Neural progenitor cell (in vitro differentiated cells): ENCODE measurements around the gene MTMR12.

ENCODE experiments used
- EZH2 ChIP-seq: fragments of 200-600 bp; sonication (generic); IDR thresholded peaks from 2 replicates; pipeline ENCODE4 v1.6.1; 2017; ENCODE audit warnings: antibody characterized with exemption, mild to moderate bottlenecking, moderate library complexity
- TF ChIP-seq, protein P1 (sequence below): fragments of 200-600 bp; sonication (generic); IDR thresholded peaks from 2 replicates; pipeline ENCODE4 v1.5.1; 2017; ENCODE audit warnings: antibody characterized with exemption, mild to moderate bottlenecking

DNA sequence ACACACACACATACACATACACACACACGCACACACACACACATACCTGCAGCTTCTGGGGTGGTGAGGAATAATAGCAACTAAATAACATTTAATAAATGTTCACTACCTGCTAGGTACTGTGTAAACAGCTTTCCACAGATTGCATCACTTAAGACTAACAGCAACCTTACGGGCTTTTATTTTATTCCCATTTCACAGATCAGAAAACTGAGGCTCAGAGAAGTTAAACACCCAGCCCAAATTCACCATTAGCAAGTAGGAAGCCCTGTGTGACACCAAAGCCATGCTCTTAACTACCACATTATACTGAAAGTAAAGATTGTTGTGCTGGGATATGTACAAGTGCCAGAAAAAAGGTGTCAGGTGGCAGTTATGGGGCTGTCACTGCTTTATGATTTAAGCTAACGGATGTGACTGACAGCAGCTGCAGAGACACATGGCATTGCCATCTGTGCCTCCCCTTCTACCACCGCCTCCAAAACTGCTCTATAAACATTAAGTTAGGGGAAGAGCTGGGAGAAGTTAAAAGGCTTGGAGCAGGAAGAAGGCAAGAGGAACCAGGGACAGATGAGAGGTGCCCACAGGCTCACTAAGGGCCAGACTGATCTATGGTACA is 13.6 kb downstream of the MTMR12 start:
- TF ChIP-seq, protein P1, sequence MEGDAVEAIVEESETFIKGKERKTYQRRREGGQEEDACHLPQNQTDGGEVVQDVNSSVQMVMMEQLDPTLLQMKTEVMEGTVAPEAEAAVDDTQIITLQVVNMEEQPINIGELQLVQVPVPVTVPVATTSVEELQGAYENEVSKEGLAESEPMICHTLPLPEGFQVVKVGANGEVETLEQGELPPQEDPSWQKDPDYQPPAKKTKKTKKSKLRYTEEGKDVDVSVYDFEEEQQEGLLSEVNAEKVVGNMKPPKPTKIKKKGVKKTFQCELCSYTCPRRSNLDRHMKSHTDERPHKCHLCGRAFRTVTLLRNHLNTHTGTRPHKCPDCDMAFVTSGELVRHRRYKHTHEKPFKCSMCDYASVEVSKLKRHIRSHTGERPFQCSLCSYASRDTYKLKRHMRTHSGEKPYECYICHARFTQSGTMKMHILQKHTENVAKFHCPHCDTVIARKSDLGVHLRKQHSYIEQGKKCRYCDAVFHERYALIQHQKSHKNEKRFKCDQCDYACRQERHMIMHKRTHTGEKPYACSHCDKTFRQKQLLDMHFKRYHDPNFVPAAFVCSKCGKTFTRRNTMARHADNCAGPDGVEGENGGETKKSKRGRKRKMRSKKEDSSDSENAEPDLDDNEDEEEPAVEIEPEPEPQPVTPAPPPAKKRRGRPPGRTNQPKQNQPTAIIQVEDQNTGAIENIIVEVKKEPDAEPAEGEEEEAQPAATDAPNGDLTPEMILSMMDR = no peak
- TF ChIP-seq EZH2 = no peak
